Smooth muscle cell (in vitro differentiated cells): ENCODE data around the gene GIT1. TPM values are rescaled to one million over a fixed set of nuclear protein-coding genes. Genes with fewer than 3 reads are reported as not detected.

ENCODE experiments used
- DNase-seq: peaks from one replicate; lab custom pipeline; 2025; ENCODE audit not compliant: unreplicated experiment; lab: John Stamatoyannopoulos, UW
- H2AFZ ChIP-seq: fragments of 200-600 bp; sonication (generic); 2 replicates; pipeline ENCODE4 v1.6.0; 2016; ENCODE audit warnings: antibody characterized with exemption, low read depth, mild to moderate bottlenecking
- H3F3A ChIP-seq: fragments of 200-600 bp; sonication (generic); 2 replicates; pipeline ENCODE4 v1.6.0; 2017; ENCODE audit warnings: antibody characterized with exemption, low read depth
- H3K27ac ChIP-seq: fragments of 200-600 bp; sonication (generic); 2 replicates; pipeline ENCODE4 v1.5.1; 2016; ENCODE audit warnings: low read depth, mild to moderate bottlenecking
- H3K27me3 ChIP-seq: fragments of 200-600 bp; sonication (generic); 2 replicates; pipeline ENCODE4 v1.6.1; 2016; ENCODE audit warnings: low read depth, mild to moderate bottlenecking
- H3K36me3 ChIP-seq: fragments of 200-600 bp; sonication (generic); 2 replicates; pipeline ENCODE4 v1.5.1; 2016; ENCODE audit warnings: low read depth
- H3K4me1 ChIP-seq: fragments of 200-600 bp; sonication (generic); 2 replicates; pipeline ENCODE4 v1.5.1; 2016; ENCODE audit warnings: low read depth
- H3K4me2 ChIP-seq: fragments of 200-600 bp; sonication (generic); 2 replicates; pipeline ENCODE4 v1.6.0; 2016; ENCODE audit warnings: mild to moderate bottlenecking
- H3K4me3 ChIP-seq: fragments of 200-600 bp; sonication (generic); 2 replicates; pipeline ENCODE4 v1.5.1; 2016; ENCODE audit warnings: mild to moderate bottlenecking
- H3K79me2 ChIP-seq: fragments of 200-600 bp; sonication (generic); 2 replicates; pipeline ENCODE4 v1.6.0; 2016; ENCODE audit warnings: low read depth, mild to moderate bottlenecking
- H3K9ac ChIP-seq: fragments of 200-600 bp; sonication (generic); 2 replicates; pipeline ENCODE4 v1.6.0; 2016; ENCODE audit warnings: low read depth
- H3K9me3 ChIP-seq: fragments of 200-600 bp; sonication (generic); replicated peaks from 2 replicates; pipeline ENCODE4 v1.5.1; 2016; ENCODE audit warnings: low read depth
- H4K20me1 ChIP-seq: fragments of 200-600 bp; sonication (generic); 2 replicates; pipeline ENCODE4 v1.6.0; 2016; ENCODE audit warnings: low read depth
- CTCF ChIP-seq: fragments of 200-600 bp; sonication (generic); IDR thresholded peaks from 2 replicates; pipeline ENCODE4 v1.5.1; 2017; ENCODE audit warnings: borderline replicate concordance, mild to moderate bottlenecking, antibody characterized with exemption; ENCODE audit not compliant: insufficient read depth, poor library complexity, severe bottlenecking
- WGBS: methylation state at CpG from one replicate; pipeline ENCODE4 v1.1.7; 2016; ENCODE audit warnings: low lambda C conversion rate; 5-methylcytosine and 5-hydroxymethylcytosine counted together
- polyA plus RNA-seq: library from polyadenylated mRNA; unstranded; fragments of >200 nt; fragmentation: Nextera tagmentation; extraction: Ambion mirVana; gene quantifications from 2 replicates; pipeline ENCODE4 v1.2.1, GENCODE V29; 2016
- total RNA-seq: library from RNA; depleted of rRNA; stranded (reverse); fragments of >200 nt; gene quantifications from 2 replicates; pipeline ENCODE4 v1.2.3, GENCODE V29; 2014

Gene GIT1
- total and polyA plus RNA-seq, 2 experiments from 2014 or later = 17.6 to 23.0 TPM

GRCh38 chr17:29582254-29582765 lies 7.1 kb downstream of the GIT1 start:
- no peaks in the 10 kb centered on the region for H3K27me3 ChIP-seq
- peaks cover 18% of the 10 kb centered on the region for H3K4me1 ChIP-seq
- H3K9me3 ChIP-seq = no peaks in the 10 kb centered on the region
- no peak overlapping the region for H3K4me2 ChIP-seq
- TF ChIP-seq CTCF = no peak
- no peak for DNase-seq
- no peak overlapping the region for H3K4me3 ChIP-seq
- H2AFZ ChIP-seq = no peak overlapping the region
- H4K20me1 ChIP-seq = peaks cover 52% of the 10 kb centered on the region
- no peak overlapping the region for H3K27ac ChIP-seq
- peaks cover 31% of the 10 kb centered on the region for H3K79me2 ChIP-seq
- no peaks in the 10 kb centered on the region for H3K36me3 ChIP-seq
- no peak overlapping the region for H3K9ac ChIP-seq
- WGBS = 94% methylated on average over 10 of the region's 10 CpGs
- no peaks in the 10 kb centered on the region for H3F3A ChIP-seq

- TF ChIP-seq CTCF = no peak
- Histone ChIP-seq H3K79me2 (peaks cover 25% of the 10 kb centered on the region), H2AFZ (no peak overlapping the region), H3K4me3 (no peak overlapping the region), H3F3A (no peaks in the 10 kb centered on the region), H4K20me1 (peaks cover 46% of the 10 kb centered on the region), H3K27me3 (no peaks in the 10 kb centered on the region), H3K27ac (no peak overlapping the region), H3K4me2 (no peak overlapping the region), H3K36me3 (no peaks in the 10 kb centered on the region), H3K9me3 (no peaks in the 10 kb centered on the region), H3K4me1 (peaks cover 12% of the 10 kb centered on the region), H3K9ac (no peak overlapping the region)
- 97% methylated on average over 20 of the region's 20 CpGs for WGBS
- DNase-seq = no peak
Observed at GRCh38 chr17:29581583-29582253, 7.7 kb downstream of the GIT1 start.

GRCh38 chr17:29579866-29580771 lies 9.3 kb downstream of the GIT1 start:
- Histone ChIP-seq H3K27ac (no peak overlapping the region), H3K27me3 (no peaks in the 10 kb centered on the region), H3K4me1 (peaks cover 8% of the 10 kb centered on the region), H2AFZ (no peak overlapping the region), H3K4me3 (no peak overlapping the region), H3K9ac (no peak overlapping the region), H3F3A (no peaks in the 10 kb centered on the region), H3K36me3 (no peaks in the 10 kb centered on the region), H4K20me1 (peaks cover 30% of the 10 kb centered on the region), H3K79me2 (peaks cover 18% of the 10 kb centered on the region), H3K4me2 (no peak overlapping the region), H3K9me3 (no peaks in the 10 kb centered on the region)
- TF ChIP-seq CTCF = peak; percentile 83
- WGBS = 76% methylated on average over 15 of the region's 15 CpGs
- DNase-seq = peak; percentile 32
